HG03139 (cell line): ENCODE data around the gene SYT1.

ENCODE experiments used
- ATAC-seq: cut with Tn5 transposase; IDR thresholded peaks from one replicate; pipeline ENCODE4 v1.9.1; 2021; ENCODE audit not compliant: unreplicated experiment

Gene SYT1

GRCh38 chr12:79267580-79267979 is 403.0 kb downstream of the SYT1 start:
- no peak for ATAC-seq

DNA sequence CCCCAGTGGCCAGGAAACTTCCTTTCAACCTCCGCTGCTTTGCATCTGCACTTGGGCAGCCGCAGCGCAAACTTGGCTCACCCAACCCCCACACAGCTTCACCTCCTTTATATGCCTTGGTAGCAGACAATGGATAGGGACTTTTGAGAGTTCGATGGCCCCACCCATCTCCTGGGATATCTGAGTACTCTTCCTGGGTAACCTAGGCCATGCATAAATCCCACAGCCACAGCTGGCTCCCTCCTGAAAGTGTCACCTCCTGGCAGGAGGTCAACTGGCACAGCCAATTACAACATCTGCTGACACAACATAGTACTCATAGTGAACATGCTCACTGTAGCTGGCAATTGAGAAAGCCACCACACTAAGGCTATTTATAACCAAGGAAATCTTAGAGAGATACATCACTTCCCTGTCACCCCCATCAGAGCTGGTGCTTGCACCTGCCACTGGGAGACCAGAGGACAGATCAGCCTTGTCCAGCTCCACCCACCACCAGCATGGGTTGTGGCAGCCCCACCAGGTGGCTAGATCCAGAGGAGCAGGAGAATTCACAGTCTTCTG is 410.0 kb downstream of the SYT1 start:
- ATAC-seq: no peak

DNA sequence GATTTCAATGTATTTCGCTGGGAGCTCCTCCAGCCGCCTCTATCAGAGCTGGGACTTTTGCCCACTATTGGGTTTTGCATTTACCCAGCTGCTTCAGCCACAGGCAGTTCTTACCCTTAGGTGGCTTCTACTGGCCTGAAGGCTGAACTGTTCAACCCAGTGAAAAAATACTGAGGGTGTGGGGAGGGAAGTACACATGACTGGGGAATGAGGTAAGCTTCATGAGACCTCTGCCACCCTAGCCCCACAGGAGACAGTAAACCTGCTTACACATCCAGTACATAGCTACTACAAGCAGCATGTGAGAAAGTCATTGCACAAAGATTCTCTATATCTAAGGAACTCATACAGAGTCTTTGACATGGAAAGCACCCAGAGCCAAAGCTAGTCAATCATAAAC is 411.1 kb downstream of the SYT1 start:
- ATAC-seq: no peak

DNA sequence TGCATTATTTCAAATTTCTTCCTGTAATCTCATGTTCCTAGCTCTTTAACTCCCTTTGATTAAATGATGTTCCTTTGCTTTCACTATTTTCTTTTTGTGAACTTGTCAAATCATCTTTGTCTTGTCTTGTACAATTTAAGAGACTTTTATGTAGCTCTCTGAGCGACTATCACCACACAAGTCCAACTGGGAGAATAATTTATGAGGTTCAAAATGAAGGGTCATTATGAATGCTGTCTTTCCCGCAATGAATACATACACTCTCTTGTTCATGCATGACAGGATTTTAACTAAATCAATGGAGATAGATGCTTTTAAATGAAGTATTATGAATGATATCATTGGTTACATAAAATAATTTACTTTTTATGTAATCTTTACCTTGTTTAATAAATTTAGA is 418.8 kb downstream of the SYT1 start:
- no peak for ATAC-seq

DNA sequence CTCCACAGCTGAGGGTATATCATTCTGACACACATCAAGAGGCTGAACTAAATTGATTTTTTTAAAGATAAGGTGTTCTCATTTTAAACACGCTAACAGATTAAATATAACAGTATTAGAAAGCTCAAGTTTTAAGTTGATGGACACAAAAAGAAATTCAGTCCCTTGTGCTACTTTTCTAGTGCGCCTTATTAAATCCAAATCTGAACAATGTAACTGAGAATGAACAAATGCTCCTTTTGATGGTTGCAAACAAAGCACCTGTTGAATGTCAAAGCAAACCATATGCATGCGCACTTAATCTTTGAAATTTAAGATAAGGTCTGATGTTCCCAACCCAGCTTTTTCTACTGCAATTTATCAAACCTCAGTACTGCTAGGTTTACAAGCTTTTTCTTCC is 424.3 kb downstream of the SYT1 start:
- ATAC-seq: no peak

DNA sequence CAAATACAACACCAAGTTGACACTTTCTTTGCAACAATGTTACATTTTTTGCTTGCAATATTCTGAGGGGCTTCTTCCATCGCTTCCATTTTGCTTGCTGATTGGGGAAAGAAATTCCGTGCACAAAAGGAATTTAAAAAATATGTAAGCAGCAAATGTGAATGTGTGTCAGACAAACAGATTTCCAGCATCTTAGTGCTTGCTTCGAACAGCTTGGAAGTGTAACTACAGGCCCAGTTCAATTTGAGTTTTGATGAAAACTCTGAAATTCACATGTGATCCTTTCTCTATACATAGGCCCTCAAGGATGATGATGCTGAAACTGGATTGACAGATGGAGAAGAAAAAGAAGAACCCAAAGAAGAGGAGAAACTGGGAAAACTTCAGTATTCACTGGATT is 427.1 kb downstream of the SYT1 start:
- no peak for ATAC-seq

GRCh38 chr12:79294590-79294989 is 430.0 kb downstream of the SYT1 start:
- ATAC-seq: no peak

GRCh38 chr12:79295572-79295971 is 431.0 kb downstream of the SYT1 start:
- ATAC-seq: no peak

- no peak for ATAC-seq
Measured at GRCh38 chr12:79296133-79296532, 431.6 kb downstream of the SYT1 start.

- no peak for ATAC-seq
Measured at GRCh38 chr12:79296871-79297270, 432.3 kb downstream of the SYT1 start.

- ATAC-seq: no peak
Measured at GRCh38 chr12:79298506-79298905, 433.9 kb downstream of the SYT1 start.

GRCh38 chr12:79299447-79300198 is 435.0 kb downstream of the SYT1 start:
- ATAC-seq: no peak

DNA sequence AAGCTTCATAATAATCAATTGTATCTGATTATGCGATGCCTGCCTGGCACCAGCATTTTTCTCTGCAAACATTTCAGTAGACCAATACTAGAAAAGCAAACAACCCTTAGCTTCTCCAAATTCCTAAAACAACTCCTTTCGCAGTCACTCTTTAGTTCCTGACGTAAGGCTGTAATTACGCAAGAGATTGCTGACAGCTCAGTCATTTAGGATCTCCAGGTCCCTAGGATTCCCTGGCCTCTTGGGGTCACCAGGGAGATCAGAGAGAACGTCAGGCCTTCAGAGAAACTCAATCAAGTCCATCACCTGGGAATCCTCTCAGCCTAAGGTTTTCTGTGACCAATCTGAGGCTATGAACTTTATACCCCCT is 435.6 kb downstream of the SYT1 start:
- ATAC-seq: no peak

DNA sequence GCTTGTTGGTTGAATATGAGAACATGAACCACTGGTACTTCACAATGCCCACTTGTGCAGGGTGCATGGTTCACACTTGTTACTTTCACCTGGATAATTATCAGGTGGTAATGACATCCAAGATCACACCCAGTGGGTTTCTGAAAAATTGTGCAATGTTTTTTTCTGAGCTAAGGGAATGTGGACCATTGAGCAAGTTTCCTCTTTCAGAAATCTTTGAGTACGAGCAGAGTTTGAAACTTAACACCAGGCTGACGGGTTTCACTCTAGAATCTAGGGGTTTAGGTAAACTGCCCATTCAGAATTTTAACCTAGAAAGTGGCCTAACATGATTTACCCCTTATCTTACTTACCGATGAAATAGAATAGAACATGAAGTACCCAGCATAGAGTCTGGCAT is 436.6 kb downstream of the SYT1 start:
- no peak for ATAC-seq

GRCh38 chr12:79302162-79302814 is 437.7 kb downstream of the SYT1 start:
- ATAC-seq: no peak

DNA sequence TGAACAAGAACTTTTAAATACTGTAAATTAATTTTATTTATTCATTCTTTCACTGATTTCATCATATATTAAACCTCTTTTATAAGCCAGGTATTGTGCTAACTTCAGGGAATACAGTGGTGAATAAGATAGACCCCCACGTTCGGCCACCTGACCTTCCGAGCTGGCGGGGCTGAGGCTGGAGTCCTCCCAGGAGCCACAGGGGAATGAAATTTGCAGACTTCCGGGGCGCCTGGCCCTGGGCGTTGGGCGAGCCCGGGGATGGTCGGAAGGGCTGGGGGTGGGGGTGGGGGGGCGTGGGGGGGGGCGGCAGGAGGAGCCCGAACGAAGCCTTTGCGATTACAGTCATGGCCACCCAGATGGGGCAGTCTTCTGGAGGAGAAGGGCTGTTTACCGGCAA is 442.8 kb downstream of the SYT1 start:
- ATAC-seq: no peak

GRCh38 chr12:79309039-79309438 is 444.5 kb downstream of the SYT1 start:
- ATAC-seq: no peak

DNA sequence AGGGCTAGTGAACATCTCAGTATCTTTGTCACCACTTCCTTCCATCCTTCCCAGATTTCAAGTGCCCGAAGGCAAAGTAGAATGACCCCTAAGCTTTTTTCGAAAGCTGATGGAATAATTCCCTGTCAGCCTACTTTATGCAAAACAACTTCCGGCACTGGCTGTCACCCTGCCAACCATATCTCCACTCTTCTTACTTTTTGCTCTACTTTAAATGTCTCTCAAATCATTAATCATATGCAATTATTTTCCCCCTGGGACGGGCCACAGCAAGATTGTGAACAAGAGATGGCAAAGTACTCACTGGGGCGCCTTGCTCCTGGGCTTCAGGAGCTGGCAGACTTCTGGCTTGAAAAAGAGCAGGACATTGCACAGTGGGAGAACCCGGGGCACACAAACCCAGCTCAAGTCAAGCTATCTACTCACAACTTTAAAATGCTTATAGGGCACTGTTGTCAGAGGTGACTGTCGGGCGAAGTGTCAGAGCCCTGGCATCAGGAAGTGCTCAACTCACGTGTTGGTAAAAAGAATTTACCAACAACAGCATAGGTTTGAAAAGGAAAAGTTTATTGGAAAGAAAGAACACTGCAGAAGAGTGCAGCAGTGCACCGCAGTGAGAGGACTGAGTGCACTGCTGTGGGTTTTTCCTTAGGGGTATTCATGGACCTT is 452.7 kb downstream of the SYT1 start:
- ATAC-seq: no peak

DNA sequence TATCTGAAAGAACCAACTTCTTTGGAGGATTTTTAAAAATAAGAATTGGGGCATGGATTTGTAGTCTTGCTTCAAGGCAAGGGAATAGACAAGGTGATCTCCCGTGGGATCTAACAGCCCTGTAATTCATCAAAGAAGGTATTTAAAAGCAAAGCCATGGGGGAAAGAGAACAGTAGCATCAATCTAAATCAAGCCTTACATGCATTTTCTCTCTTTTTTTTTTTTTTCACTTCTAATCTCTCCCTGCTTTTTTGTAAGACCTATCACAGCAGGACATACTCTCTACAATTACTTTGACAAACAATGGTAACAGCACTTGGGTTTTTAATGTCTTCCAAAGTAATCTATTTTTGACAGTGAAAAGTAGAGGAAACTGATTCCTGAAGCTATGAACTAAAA is 458.3 kb downstream of the SYT1 start:
- no peak for ATAC-seq

DNA sequence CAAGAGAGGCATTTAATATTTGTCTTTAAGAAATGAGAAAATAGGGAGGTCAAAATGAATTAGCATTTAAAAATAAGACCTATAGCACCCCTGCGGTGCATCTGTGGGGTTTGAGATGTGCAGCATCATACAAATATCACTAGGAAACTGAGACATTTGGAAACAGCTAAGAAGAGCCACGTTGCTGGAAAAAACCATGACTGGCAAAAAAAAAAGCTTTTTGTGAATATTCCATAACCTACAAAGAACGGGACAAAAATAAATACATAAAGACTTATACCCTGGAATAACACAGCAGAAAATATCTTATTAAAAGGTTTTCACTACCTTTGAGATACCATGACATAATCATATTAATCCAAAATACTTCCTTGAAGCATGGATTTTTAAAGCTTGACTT is 460.0 kb downstream of the SYT1 start:
- no peak for ATAC-seq

- ATAC-seq: no peak
Measured at GRCh38 chr12:79326222-79326621, 461.6 kb downstream of the SYT1 start.

DNA sequence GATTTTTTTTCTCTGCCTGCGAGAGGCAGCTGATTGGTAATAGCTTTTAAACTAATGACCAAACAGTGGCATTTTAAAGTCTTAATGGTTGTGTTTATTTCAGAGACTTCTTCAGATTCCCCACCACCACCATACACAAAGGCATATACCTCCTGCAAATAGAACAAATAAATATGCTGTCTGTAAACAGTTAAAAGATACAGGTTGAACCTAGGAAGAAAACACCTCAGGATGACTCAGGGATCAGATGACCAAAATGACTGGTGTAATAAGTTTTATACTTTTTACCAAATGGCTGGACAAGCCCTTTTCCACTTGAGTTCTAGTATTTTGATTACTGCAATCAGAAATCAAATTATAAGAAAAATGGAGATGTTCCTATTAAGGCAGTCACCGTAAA is 462.1 kb downstream of the SYT1 start:
- ATAC-seq: no peak
